ENCODE data around the gene FBXO10. TPM values are rescaled to one million over a fixed set of nuclear protein-coding genes. Genes with fewer than 3 reads are reported as not detected.

The FBXO10 gene
- total RNA-seq, 4 donors from 2014 or later, result 5.7 to 11.4 (median 9.2) TPM

DNA sequence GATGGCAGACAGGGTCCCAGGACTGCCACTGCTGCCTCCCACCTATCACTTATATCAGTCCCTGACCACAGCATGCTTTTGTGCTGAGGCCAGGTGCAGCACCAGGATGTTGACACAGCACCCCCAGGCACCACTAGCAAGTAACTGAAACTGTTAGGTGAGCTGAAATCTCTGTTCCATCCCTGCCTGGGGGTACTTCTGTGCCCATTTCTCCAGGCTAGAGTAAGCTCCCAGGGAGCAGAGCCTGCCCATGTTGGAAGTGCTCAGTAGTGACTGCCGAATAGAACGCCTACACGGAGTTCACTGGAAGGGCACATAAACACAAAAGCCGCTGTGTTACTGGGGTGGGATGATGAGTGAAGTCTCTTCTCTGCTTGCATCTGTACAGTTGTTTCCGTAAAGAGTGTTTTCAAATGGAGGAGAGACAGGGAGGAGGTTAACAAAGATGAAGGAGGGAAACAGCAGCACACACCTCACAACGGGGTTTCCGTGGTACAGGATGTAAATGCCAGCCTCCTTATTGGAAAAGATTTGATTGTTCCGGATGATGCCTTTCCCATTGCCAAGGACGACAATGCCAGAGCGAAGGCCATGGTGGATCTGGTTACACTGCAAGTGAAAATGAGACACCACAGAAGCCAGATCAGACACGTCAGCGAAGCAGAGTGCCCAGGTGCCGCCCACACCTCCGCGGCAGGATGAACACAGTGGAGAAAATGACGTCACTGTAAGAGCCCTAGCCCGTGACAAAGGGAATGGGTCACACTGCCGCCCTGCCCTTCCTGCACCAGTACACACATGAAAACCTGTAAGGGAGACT is 47.3 kb downstream of the FBXO10 start:
- H3K9me3 ChIP-seq, result no peaks in the 10 kb centered on the region
- H3K27me3 ChIP-seq, result no peaks in the 10 kb centered on the region
- H3K4me3 ChIP-seq, result no peak overlapping the region
- peaks cover 0 to 72% (median 7%) of the 10 kb centered on the region in 3 donors for H3K36me3 ChIP-seq
- no peak for TF ChIP-seq EP300 (IDR thresholded peaks at IDR 0.05)
- TF ChIP-seq POLR2A (IDR thresholded peaks at IDR 0.05), result no peak
- TF ChIP-seq, protein P1, sequence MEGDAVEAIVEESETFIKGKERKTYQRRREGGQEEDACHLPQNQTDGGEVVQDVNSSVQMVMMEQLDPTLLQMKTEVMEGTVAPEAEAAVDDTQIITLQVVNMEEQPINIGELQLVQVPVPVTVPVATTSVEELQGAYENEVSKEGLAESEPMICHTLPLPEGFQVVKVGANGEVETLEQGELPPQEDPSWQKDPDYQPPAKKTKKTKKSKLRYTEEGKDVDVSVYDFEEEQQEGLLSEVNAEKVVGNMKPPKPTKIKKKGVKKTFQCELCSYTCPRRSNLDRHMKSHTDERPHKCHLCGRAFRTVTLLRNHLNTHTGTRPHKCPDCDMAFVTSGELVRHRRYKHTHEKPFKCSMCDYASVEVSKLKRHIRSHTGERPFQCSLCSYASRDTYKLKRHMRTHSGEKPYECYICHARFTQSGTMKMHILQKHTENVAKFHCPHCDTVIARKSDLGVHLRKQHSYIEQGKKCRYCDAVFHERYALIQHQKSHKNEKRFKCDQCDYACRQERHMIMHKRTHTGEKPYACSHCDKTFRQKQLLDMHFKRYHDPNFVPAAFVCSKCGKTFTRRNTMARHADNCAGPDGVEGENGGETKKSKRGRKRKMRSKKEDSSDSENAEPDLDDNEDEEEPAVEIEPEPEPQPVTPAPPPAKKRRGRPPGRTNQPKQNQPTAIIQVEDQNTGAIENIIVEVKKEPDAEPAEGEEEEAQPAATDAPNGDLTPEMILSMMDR (IDR thresholded peaks at IDR 0.05), result no peak
- peak overlapping the region in 3 of 4 donors; percentile 24 to 58 (median 36) for H3K27ac ChIP-seq
- DNase-seq (ENCODE audit: low spot score in 2 of 2), result no peak
- WGBS, 2 donors, result 42 to 57% methylated on average over 18 of the region's 18 CpGs
- peaks cover 0 to 13% (median 2%) of the 10 kb centered on the region in 4 donors for H3K4me1 ChIP-seq

DNA sequence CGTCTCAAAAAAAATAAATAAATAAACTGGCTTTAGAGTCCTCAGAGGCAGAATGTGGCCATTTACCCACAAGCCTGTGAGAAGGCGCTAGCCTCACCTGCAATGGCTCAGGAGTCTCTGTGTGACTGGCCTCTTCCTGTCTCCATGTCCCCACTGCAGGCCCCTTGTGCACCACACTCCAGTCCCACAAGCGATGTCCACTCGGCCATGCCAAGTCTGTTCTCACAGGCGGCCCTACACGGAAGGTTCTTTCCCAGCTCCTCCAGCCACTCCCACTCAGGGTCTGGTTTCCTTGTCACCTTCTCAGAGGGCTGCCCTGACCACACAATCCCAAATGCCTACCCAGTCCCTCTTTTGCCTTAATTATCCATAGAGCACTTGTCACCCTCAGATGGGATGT is 52.3 kb downstream of the FBXO10 start:
- WGBS, 2 donors, result 86 to 93% methylated on average over 6 of the region's 6 CpGs
- no peak for DNase-seq (ENCODE audit: low spot score in 2 of 2)
- TF ChIP-seq, protein P1 (IDR thresholded peaks at IDR 0.05), result no peak
- no peak for TF ChIP-seq EP300 (IDR thresholded peaks at IDR 0.05)
- no peak for TF ChIP-seq POLR2A (IDR thresholded peaks at IDR 0.05)
- Histone ChIP-seq H3K9me3 (no peaks in the 10 kb centered on the region), H3K27me3 (no peaks in the 10 kb centered on the region), H3K4me3 (no peak overlapping the region), H3K27ac (no peak overlapping the region), H3K36me3 (peaks cover 0 to 92% (median 7%) of the 10 kb centered on the region in 3 donors), H3K4me1 (peaks cover 0 to 7% (median 2%) of the 10 kb centered on the region in 4 donors)

DNA sequence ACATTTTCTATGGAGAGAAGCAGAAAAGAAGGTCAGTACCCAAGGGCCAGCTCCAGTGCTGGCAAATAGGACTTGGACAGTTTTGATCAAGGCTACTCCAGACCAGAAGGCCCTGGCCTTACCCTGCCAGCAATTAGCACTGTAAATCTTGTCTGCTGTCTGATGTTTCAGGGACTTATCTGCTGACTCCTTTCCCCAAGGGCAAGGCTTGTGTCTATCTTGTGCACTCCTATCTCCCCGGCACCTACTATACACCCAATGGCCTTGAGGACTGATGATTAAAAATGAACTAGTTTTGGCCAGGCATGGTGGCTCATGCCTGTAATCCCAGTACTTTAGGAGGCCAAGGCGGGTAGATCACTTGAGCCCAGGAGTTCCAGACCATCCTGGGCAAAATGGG is 53.2 kb downstream of the FBXO10 start:
- no peaks in the 10 kb centered on the region for H3K27me3 ChIP-seq
- WGBS, 2 donors, result 95 to 100% methylated on average over 2 of the region's 2 CpGs
- DNase-seq (ENCODE audit: low spot score in 2 of 2), result no peak
- TF ChIP-seq POLR2A (IDR thresholded peaks at IDR 0.05), result no peak
- TF ChIP-seq, protein P1 (IDR thresholded peaks at IDR 0.05), result no peak
- no peak for TF ChIP-seq EP300 (IDR thresholded peaks at IDR 0.05)
- H3K4me3 ChIP-seq, result no peak overlapping the region
- H3K27ac ChIP-seq, result no peak overlapping the region
- peaks cover 0 to 95% (median 7%) of the 10 kb centered on the region in 3 donors for H3K36me3 ChIP-seq
- no peaks in the 10 kb centered on the region for H3K9me3 ChIP-seq
- H3K4me1 ChIP-seq, result no peaks in the 10 kb centered on the region

DNA sequence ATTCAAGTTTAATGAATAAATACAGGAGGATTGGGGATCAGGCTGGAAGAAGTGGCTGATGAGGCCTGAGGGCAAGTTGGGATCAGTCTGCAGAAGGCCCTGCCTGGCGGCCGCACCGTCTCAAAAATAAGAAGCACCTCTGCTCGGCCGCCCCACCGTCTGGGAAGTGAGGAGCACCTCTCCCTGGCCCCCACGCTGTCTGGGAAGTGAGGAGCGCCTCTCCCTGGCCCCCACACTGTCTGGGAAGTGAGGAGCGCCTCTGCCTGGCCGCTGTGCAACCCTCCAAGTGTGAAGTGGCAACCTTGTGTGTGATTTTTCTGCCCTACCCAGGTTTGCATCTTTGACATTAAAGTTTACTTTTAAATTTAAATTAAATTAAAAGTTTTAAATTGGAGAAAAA is 55.1 kb downstream of the FBXO10 start:
- no peak overlapping the region for H3K4me3 ChIP-seq
- no peaks in the 10 kb centered on the region for H3K27me3 ChIP-seq
- 77 to 82% methylated on average over 10 of the region's 10 CpGs for WGBS, 2 donors
- no peaks in the 10 kb centered on the region for H3K4me1 ChIP-seq
- no peaks in the 10 kb centered on the region for H3K9me3 ChIP-seq
- TF ChIP-seq EP300 (IDR thresholded peaks at IDR 0.05), result no peak
- TF ChIP-seq POLR2A (IDR thresholded peaks at IDR 0.05), result no peak
- TF ChIP-seq, protein P1 (IDR thresholded peaks at IDR 0.05), result no peak
- H3K27ac ChIP-seq, result no peak overlapping the region
- DNase-seq (ENCODE audit: low spot score in 2 of 2), result no peak
- peaks cover 0 to 91% (median 4%) of the 10 kb centered on the region in 3 donors for H3K36me3 ChIP-seq

DNA sequence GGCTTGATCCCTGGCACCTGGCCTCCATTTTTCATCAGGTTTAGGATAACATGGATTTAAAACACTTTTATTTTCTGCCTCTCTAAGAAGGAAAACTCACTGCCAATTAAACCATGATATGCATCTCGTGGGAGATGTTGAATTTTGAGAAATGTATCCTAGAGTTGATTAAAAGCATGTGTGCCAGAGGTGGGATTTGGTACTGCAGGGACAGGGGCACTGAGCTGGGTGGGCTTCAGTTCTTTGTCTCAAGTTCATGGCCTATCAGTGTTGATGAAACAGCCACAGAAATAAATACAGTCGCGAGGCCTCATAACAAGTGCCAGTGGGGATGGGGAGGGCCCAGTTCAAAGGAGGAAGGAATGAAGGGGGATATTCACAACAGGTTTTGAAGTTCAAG is 55.5 kb downstream of the FBXO10 start:
- Histone ChIP-seq H3K36me3 (peaks cover 0 to 91% (median 0%) of the 10 kb centered on the region in 3 donors), H3K27me3 (no peaks in the 10 kb centered on the region), H3K9me3 (no peaks in the 10 kb centered on the region), H3K4me1 (no peaks in the 10 kb centered on the region), H3K27ac (no peak overlapping the region), H3K4me3 (no peak overlapping the region)
- TF ChIP-seq EP300 (IDR thresholded peaks at IDR 0.05), result no peak
- TF ChIP-seq POLR2A (IDR thresholded peaks at IDR 0.05), result no peak
- TF ChIP-seq, protein P1 (IDR thresholded peaks at IDR 0.05), result no peak
- WGBS, 2 donors, result 59 to 67% methylated on average over 3 of the region's 3 CpGs
- no peak for DNase-seq (ENCODE audit: low spot score in 2 of 2)

Data from tibial nerve (tissue), 4 donors.